Sigmoid colon (tissue), 4 donors: Measurements from ENCODE around the gene NRXN3.

Experiments used
- EP300 ChIP-seq, 4 donors: sonication (generic); formaldehyde crosslinking; IDR thresholded peaks; one replicate each; pipeline ENCODE4 v1.6.1; 2017; ENCODE audit warnings: antibody characterized with exemption in 4 of 4
- POLR2A ChIP-seq, 2 donors: fragments of 450-650 bp; IDR thresholded peaks; one replicate each; pipeline ENCODE4 v1.6.1; 2016; ENCODE audit warnings: antibody characterized with exemption in 2 of 2, mild to moderate bottlenecking in 2 of 2, moderate library complexity in 2 of 2
- POLR2AphosphoS5 ChIP-seq, 4 donors: sonication (generic); formaldehyde crosslinking; IDR thresholded peaks; one replicate each; pipeline ENCODE4 v1.6.1; 2017; ENCODE audit warnings: antibody characterized with exemption in 4 of 4
- TF ChIP-seq, protein P1 (sequence below), 4 experiments: fragments of 450-650 bp in 3 of 4; fragments of 200-600 bp in 1 of 4; IDR thresholded peaks; one replicate each; pipeline ENCODE4 v1.5.1; 2016 to 2019; ENCODE audit warnings: antibody characterized with exemption in 4 of 4, mild to moderate bottlenecking in 3 of 4, moderate library complexity in 2 of 4

DNA sequence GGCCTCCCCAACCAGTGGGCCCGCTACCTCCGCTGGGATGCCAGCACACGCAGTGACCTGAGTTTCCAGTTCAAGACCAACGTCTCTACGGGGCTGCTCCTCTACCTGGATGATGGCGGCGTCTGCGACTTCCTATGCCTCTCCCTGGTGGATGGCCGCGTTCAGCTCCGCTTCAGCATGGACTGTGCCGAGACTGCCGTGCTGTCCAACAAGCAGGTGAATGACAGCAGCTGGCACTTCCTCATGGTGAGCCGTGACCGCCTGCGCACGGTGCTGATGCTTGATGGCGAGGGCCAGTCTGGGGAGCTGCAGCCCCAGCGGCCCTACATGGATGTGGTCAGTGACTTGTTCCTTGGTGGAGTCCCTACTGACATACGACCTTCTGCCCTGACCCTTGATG, 73.0 kb downstream of the NRXN3 start:
- TF ChIP-seq, protein P1, sequence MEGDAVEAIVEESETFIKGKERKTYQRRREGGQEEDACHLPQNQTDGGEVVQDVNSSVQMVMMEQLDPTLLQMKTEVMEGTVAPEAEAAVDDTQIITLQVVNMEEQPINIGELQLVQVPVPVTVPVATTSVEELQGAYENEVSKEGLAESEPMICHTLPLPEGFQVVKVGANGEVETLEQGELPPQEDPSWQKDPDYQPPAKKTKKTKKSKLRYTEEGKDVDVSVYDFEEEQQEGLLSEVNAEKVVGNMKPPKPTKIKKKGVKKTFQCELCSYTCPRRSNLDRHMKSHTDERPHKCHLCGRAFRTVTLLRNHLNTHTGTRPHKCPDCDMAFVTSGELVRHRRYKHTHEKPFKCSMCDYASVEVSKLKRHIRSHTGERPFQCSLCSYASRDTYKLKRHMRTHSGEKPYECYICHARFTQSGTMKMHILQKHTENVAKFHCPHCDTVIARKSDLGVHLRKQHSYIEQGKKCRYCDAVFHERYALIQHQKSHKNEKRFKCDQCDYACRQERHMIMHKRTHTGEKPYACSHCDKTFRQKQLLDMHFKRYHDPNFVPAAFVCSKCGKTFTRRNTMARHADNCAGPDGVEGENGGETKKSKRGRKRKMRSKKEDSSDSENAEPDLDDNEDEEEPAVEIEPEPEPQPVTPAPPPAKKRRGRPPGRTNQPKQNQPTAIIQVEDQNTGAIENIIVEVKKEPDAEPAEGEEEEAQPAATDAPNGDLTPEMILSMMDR (IDR thresholded peaks at IDR 0.05), result no peak
- TF ChIP-seq POLR2A (IDR thresholded peaks at IDR 0.05) (no peak), POLR2AphosphoS5 (IDR thresholded peaks at IDR 0.05) (no peak), EP300 (IDR thresholded peaks at IDR 0.05) (no peak)
